OCI-LY1 (cell line): ENCODE data around the gene MAPK8IP3.

Source experiments
- H2AFZ ChIP-seq: fragments of 200-600 bp; sonication (generic), shearing (Covaris generic); 2 replicates; pipeline ENCODE4 v1.6.0; 2014; ENCODE audit warnings: antibody characterized with exemption, mild to moderate bottlenecking, low read length
- H3F3A ChIP-seq: fragments of 200-600 bp; sonication (generic), shearing (Covaris generic); 2 replicates; pipeline ENCODE4 v1.6.0; 2014; ENCODE audit warnings: mild to moderate bottlenecking, antibody characterized with exemption, low read length, moderate library complexity; ENCODE audit not compliant: insufficient read depth
- H3K27ac ChIP-seq: fragments of 200-600 bp; sonication (generic); 2 replicates; pipeline ENCODE4 v1.5.1; 2014; ENCODE audit warnings: low read length, mixed run types, mild to moderate bottlenecking, low read depth; ENCODE audit not compliant: poor library complexity, severe bottlenecking
- H3K27me3 ChIP-seq: fragments of 200-600 bp; sonication (generic); 2 replicates; pipeline ENCODE4 v1.6.0; 2014; ENCODE audit warnings: antibody characterized with exemption, mild to moderate bottlenecking, low read length, moderate library complexity; ENCODE audit not compliant: insufficient read depth
- H3K36me3 ChIP-seq: fragments of 200-600 bp; sonication (generic); 2 replicates; pipeline ENCODE4 v1.6.1; 2014; ENCODE audit warnings: mild to moderate bottlenecking, antibody characterized with exemption, low read length, moderate library complexity, mixed read lengths; ENCODE audit not compliant: insufficient read depth
- H3K4me1 ChIP-seq: fragments of 200-600 bp; sonication (generic); 2 replicates; pipeline ENCODE4 v1.5.1; 2014; ENCODE audit warnings: mild to moderate bottlenecking, low read length, moderate library complexity; ENCODE audit not compliant: insufficient read depth, severe bottlenecking
- H3K4me2 ChIP-seq: fragments of 200-600 bp; sonication (generic), shearing (Covaris generic); 2 replicates; pipeline ENCODE4 v1.6.1; 2014; ENCODE audit warnings: low read length
- H3K4me3 ChIP-seq: fragments of 200-600 bp; sonication (generic); 2 replicates; pipeline ENCODE4 v1.5.1; 2014; ENCODE audit warnings: low read length, low read depth, mild to moderate bottlenecking, mixed read lengths; ENCODE audit not compliant: poor library complexity, severe bottlenecking
- H3K79me2 ChIP-seq: fragments of 200-600 bp; shearing (Covaris generic); 2 replicates; pipeline ENCODE4 v1.6.1; 2016; ENCODE audit warnings: mixed run types, low read length, mixed read lengths; ENCODE audit not compliant: insufficient read depth
- H3K9ac ChIP-seq: fragments of 200-600 bp; sonication (generic), shearing (Covaris generic); 2 replicates; pipeline ENCODE4 v1.6.1; 2014; ENCODE audit warnings: mild to moderate bottlenecking, low read length, mixed read lengths
- H3K9me2 ChIP-seq: fragments of 200-600 bp; sonication (generic), shearing (Covaris generic); 2 replicates; pipeline ENCODE4 v1.6.1; 2014; ENCODE audit warnings: low read depth, mild to moderate bottlenecking, low read length, mixed read lengths
- H3K9me3 ChIP-seq: fragments of 200-600 bp; shearing (Covaris generic); 2 replicates; pipeline ENCODE4 v1.6.1; 2014; ENCODE audit warnings: low read length, mixed read lengths
- H4K20me1 ChIP-seq: fragments of 200-600 bp; sonication (generic), shearing (Covaris generic); 2 replicates; pipeline ENCODE4 v1.6.0; 2016; ENCODE audit warnings: mild to moderate bottlenecking, low read length; ENCODE audit not compliant: insufficient read depth
- EZH2 ChIP-seq: fragments of 200-600 bp; sonication (generic), shearing (Covaris generic); IDR thresholded peaks from 2 replicates; pipeline ENCODE4 v1.8.0; 2017; ENCODE audit warnings: borderline replicate concordance, mixed run types, mild to moderate bottlenecking, antibody characterized with exemption, low read length, moderate library complexity, mixed read lengths
- TF ChIP-seq, protein P1 (sequence below): fragments of 200-600 bp; sonication (generic), shearing (Covaris generic); IDR thresholded peaks from 2 replicates; pipeline ENCODE4 v1.5.1; 2017; ENCODE audit warnings: mild to moderate bottlenecking, antibody characterized with exemption, low read length, moderate library complexity, mixed read lengths

The MAPK8IP3 gene

DNA sequence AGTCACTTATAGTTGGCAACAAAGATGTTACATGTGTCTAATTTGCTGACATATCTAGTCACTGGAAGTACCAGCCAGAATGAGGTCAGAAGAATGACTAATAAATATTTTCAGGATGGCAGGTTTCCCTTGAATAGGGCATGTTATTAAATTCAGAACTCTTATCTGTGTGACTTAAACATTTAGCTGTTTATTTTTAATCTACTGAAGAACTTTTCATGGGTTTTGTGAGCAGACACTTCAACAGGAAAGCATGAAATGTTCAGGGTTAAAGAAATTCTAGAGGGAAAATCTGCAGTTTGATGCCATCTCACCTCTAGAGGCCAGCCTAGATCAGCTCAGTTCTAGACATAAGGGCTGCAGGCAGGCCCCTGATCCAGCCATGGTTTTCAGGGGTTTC lies 14.7 kb upstream of the MAPK8IP3 start:
- Histone ChIP-seq H3K9ac (no peak overlapping the region), H4K20me1 (0 out of 2 replicates have a peak, but pooled peaks cover 7% of the 10 kb centered on the region), H3K9me2 (no peaks in the 10 kb centered on the region), H3K79me2 (peaks cover 37% of the 10 kb centered on the region), H3K9me3 (no peaks in the 10 kb centered on the region), H3K27ac (no peak overlapping the region), H2AFZ (no peak overlapping the region), H3K4me1 (no peaks in the 10 kb centered on the region), H3K4me2 (no peak overlapping the region), H3K4me3 (no peak overlapping the region), H3K36me3 (peaks cover 97% of the 10 kb centered on the region), H3K27me3 (no peaks in the 10 kb centered on the region), H3F3A (no peaks in the 10 kb centered on the region)
- TF ChIP-seq, protein P1, sequence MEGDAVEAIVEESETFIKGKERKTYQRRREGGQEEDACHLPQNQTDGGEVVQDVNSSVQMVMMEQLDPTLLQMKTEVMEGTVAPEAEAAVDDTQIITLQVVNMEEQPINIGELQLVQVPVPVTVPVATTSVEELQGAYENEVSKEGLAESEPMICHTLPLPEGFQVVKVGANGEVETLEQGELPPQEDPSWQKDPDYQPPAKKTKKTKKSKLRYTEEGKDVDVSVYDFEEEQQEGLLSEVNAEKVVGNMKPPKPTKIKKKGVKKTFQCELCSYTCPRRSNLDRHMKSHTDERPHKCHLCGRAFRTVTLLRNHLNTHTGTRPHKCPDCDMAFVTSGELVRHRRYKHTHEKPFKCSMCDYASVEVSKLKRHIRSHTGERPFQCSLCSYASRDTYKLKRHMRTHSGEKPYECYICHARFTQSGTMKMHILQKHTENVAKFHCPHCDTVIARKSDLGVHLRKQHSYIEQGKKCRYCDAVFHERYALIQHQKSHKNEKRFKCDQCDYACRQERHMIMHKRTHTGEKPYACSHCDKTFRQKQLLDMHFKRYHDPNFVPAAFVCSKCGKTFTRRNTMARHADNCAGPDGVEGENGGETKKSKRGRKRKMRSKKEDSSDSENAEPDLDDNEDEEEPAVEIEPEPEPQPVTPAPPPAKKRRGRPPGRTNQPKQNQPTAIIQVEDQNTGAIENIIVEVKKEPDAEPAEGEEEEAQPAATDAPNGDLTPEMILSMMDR = 0 out of 2 replicates have a peak, but pooled peaks have one; percentile 19
- no peak for TF ChIP-seq EZH2

DNA sequence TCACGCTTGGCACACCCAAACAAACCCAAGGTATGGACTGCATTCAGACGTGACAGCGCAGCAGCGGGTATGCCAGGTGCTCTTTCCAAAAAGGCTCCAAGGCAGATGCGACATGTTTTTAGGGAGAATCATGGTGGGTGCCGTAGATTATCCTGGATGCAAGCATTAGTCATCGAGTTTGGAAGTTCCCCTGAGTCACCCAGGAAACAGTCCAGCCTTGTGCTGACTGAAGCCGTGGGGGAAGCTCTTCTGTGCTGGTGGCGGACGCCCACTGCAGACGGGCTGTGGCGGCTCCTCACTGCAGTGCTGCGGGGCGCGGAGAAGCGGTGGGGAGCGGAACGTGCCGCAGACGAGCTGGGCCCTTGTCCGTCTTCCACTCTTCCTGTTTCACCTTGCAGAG lies 14.0 kb upstream of the MAPK8IP3 start:
- Histone ChIP-seq H3K9me2 (no peaks in the 10 kb centered on the region), H3K4me1 (no peaks in the 10 kb centered on the region), H3K27ac (no peak overlapping the region), H4K20me1 (0 out of 2 replicates have a peak, but pooled peaks cover 7% of the 10 kb centered on the region), H3K4me3 (no peak overlapping the region), H3K36me3 (peaks cover 97% of the 10 kb centered on the region), H3K27me3 (no peaks in the 10 kb centered on the region), H3K79me2 (peaks cover 31% of the 10 kb centered on the region), H3K9me3 (no peaks in the 10 kb centered on the region), H3K9ac (no peak overlapping the region), H3K4me2 (no peak overlapping the region), H2AFZ (no peak overlapping the region), H3F3A (no peaks in the 10 kb centered on the region)
- TF ChIP-seq, protein P1 = no peak
- no peak for TF ChIP-seq EZH2

DNA sequence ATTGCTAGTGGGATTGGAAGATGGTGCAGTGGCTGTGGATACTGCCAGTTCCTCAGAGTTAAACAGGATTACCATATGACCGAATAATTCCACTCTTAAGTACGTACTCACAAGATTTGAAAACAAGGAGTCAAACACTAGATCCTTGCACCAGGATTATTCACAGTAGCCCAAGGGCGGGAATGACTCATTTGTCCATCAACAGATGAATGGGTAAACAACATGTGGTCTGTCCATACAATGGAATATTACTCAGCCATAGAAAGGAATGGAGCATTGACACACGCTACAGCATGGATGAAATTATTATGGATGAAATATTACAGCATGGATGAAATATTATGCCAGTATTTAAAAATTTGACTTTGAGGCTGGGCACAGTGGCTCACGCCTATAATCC lies 9.1 kb upstream of the MAPK8IP3 start:
- Histone ChIP-seq H3K79me2 (no peaks in the 10 kb centered on the region), H3K9me3 (no peaks in the 10 kb centered on the region), H3K4me3 (no peak overlapping the region), H3K4me2 (no peak overlapping the region), H3F3A (no peaks in the 10 kb centered on the region; the same call in 1 of the 2 replicates), H4K20me1 (no peaks in the 10 kb centered on the region), H2AFZ (no peak overlapping the region), H3K27ac (no peak overlapping the region), H3K27me3 (no peaks in the 10 kb centered on the region), H3K36me3 (peaks cover 98% of the 10 kb centered on the region), H3K9me2 (no peaks in the 10 kb centered on the region), H3K4me1 (no peaks in the 10 kb centered on the region), H3K9ac (no peak overlapping the region)
- no peak for TF ChIP-seq EZH2
- TF ChIP-seq, protein P1 = no peak
